HEK293 (cell line): ENCODE results near the gene MARK2.

Experiments used
- CTCF ChIA-PET: fragments of 350-600 bp; formaldehyde crosslinking; extraction: SDS; loops from one replicate; lab custom pipeline; 2021; ENCODE audit warnings: antibody characterized with exemption; lab: Yijun Ruan, JAX
- POLR2A ChIA-PET: fragments of 300-600 bp; formaldehyde crosslinking; extraction: SDS; loops from one replicate; lab custom pipeline; 2020; ENCODE audit warnings: antibody characterized with exemption, inconsistent platforms; lab: Yijun Ruan, JAX
- H3K27ac ChIP-seq: fragments of 200-500 bp; sonication (Bioruptor generic); 2 replicates; pipeline ENCODE4 v1.5.1; 2014; ENCODE audit warnings: low read depth, low read length, control low read depth, inconsistent platforms; ENCODE audit errors: extremely low read depth
- H3K36me3 ChIP-seq, 2 experiments: fragments of 200-500 bp in 1 of 2; sonication (Bioruptor generic) in 1 of 2; 1 replicate in 1 of 2; 2 replicates in 1 of 2; pipeline ENCODE4 v1.5.1; 2014 to 2017; ENCODE audit warnings: inconsistent platforms in 2 of 2, low read length in 2 of 2; ENCODE audit not compliant: control insufficient read depth in 2 of 2, insufficient read depth in 1 of 2
- H3K4me1 ChIP-seq: fragments of 200-500 bp; sonication (Bioruptor generic); 2 replicates; pipeline ENCODE4 v1.5.1; 2014; ENCODE audit warnings: mild to moderate bottlenecking, low read length, inconsistent platforms; ENCODE audit not compliant: control insufficient read depth, insufficient read depth
- H3K4me3 ChIP-seq: 2 replicates; pipeline ENCODE4 v1.5.1; 2011; ENCODE audit warnings: low read depth, mild to moderate bottlenecking, control low read depth, low read length, moderate library complexity
- H3K9me3 ChIP-seq: fragments of 200-500 bp; sonication (Bioruptor generic); 2 replicates; pipeline ENCODE4 v1.5.1; 2014; ENCODE audit warnings: low read depth, low read length, inconsistent platforms; ENCODE audit not compliant: control insufficient read depth, insufficient read depth
- BCL11A ChIP-seq: fragments of 450-650 bp; formaldehyde crosslinking; IDR thresholded peaks from 2 replicates; pipeline ENCODE4 v1.5.1; 2016; ENCODE audit warnings: low read depth, missing biosample characterization, missing genetic modification characterization
- BCL6B ChIP-seq: fragments of 450-650 bp; formaldehyde crosslinking; IDR thresholded peaks from 2 replicates; pipeline ENCODE4 v1.5.1; 2017; ENCODE audit warnings: missing biosample characterization, missing genetic modification characterization
- ELK4 ChIP-seq: IDR thresholded peaks from 2 replicates; pipeline ENCODE4 v1.6.1; 2011; ENCODE audit warnings: mild to moderate bottlenecking, low read depth, low read length, borderline replicate concordance
- FEZF1 ChIP-seq: fragments of 450-650 bp; formaldehyde crosslinking; IDR thresholded peaks from 2 replicates; pipeline ENCODE4 v1.5.1; 2016; ENCODE audit warnings: missing biosample characterization, missing genetic modification characterization
- OSR2 ChIP-seq: fragments of 450-650 bp; formaldehyde crosslinking; IDR thresholded peaks from 2 replicates; pipeline ENCODE4 v1.5.1; 2016; ENCODE audit warnings: missing biosample characterization, missing genetic modification characterization
- PATZ1 ChIP-seq: fragments of 450-650 bp; formaldehyde crosslinking; IDR thresholded peaks from 2 replicates; pipeline ENCODE4 v1.5.1; 2016; ENCODE audit warnings: missing biosample characterization, missing genetic modification characterization
- PRDM4 ChIP-seq: fragments of 450-650 bp; formaldehyde crosslinking; IDR thresholded peaks from 2 replicates; pipeline ENCODE4 v1.5.1; 2017; ENCODE audit warnings: missing biosample characterization, missing genetic modification characterization
- SCRT1 ChIP-seq: fragments of 450-650 bp; formaldehyde crosslinking; IDR thresholded peaks from 2 replicates; pipeline ENCODE4 v1.5.1; 2016; ENCODE audit warnings: missing biosample characterization, missing genetic modification characterization, borderline replicate concordance
- SETDB1 ChIP-seq: IDR thresholded peaks from one replicate; pipeline ENCODE4 v1.6.1; 2017; ENCODE audit warnings: mild to moderate bottlenecking, low read length, moderate library complexity, mixed read lengths; ENCODE audit not compliant: insufficient read length
- ZBTB1 ChIP-seq: fragments of 450-650 bp; formaldehyde crosslinking; IDR thresholded peaks from 2 replicates; pipeline ENCODE4 v1.5.1; 2016; ENCODE audit warnings: missing biosample characterization, missing genetic modification characterization
- ZFHX2 ChIP-seq: fragments of 450-650 bp; formaldehyde crosslinking; conservative IDR thresholded peaks from 2 replicates; pipeline ENCODE4 v1.5.1; 2016; ENCODE audit warnings: missing biosample characterization, missing genetic modification characterization
- ZIC2 ChIP-seq: fragments of 450-650 bp; formaldehyde crosslinking; IDR thresholded peaks from 2 replicates; pipeline ENCODE4 v1.5.1; 2016; ENCODE audit warnings: missing biosample characterization, missing genetic modification characterization
- ZNF146 ChIP-seq: fragments of 450-650 bp; formaldehyde crosslinking; IDR thresholded peaks from 2 replicates; pipeline ENCODE4 v1.5.1; 2016; ENCODE audit warnings: missing biosample characterization, missing genetic modification characterization
- ZNF155 ChIP-seq: fragments of 450-650 bp; formaldehyde crosslinking; IDR thresholded peaks from 2 replicates; pipeline ENCODE4 v1.5.1; 2016; ENCODE audit warnings: missing biosample characterization, missing genetic modification characterization
- ZNF16 ChIP-seq: fragments of 450-650 bp; formaldehyde crosslinking; IDR thresholded peaks from 2 replicates; pipeline ENCODE4 v1.5.1; 2016; ENCODE audit warnings: low read depth, missing biosample characterization, missing genetic modification characterization
- ZNF211 ChIP-seq: fragments of 450-650 bp; formaldehyde crosslinking; IDR thresholded peaks from 2 replicates; pipeline ENCODE4 v1.5.1; 2016; ENCODE audit warnings: low read depth, missing biosample characterization, missing genetic modification characterization
- ZNF426 ChIP-seq: fragments of 450-650 bp; formaldehyde crosslinking; IDR thresholded peaks from 2 replicates; pipeline ENCODE4 v1.5.1; 2017; ENCODE audit warnings: missing biosample characterization, missing genetic modification characterization, mild to moderate bottlenecking, inconsistent platforms, moderate library complexity
- ZNF433 ChIP-seq: fragments of 450-650 bp; formaldehyde crosslinking; IDR thresholded peaks from 2 replicates; pipeline ENCODE4 v1.5.1; 2016; ENCODE audit warnings: missing biosample characterization, missing genetic modification characterization, low read depth
- ZNF600 ChIP-seq: fragments of 450-650 bp; formaldehyde crosslinking; IDR thresholded peaks from 2 replicates; pipeline ENCODE4 v1.5.1; 2016; ENCODE audit warnings: missing biosample characterization, missing genetic modification characterization
- ZSCAN30 ChIP-seq: fragments of 450-650 bp; IDR thresholded peaks from 2 replicates; pipeline ENCODE4 v1.5.1; 2018; ENCODE audit warnings: missing biosample characterization, mild to moderate bottlenecking, missing genetic modification characterization, moderate library complexity
- TF ChIP-seq, protein P1 (sequence below): fragments of 450-650 bp; formaldehyde crosslinking; IDR thresholded peaks from 2 replicates; pipeline ENCODE4 v1.5.1; 2016; ENCODE audit warnings: missing biosample characterization, missing genetic modification characterization

MARK2 gene

DNA sequence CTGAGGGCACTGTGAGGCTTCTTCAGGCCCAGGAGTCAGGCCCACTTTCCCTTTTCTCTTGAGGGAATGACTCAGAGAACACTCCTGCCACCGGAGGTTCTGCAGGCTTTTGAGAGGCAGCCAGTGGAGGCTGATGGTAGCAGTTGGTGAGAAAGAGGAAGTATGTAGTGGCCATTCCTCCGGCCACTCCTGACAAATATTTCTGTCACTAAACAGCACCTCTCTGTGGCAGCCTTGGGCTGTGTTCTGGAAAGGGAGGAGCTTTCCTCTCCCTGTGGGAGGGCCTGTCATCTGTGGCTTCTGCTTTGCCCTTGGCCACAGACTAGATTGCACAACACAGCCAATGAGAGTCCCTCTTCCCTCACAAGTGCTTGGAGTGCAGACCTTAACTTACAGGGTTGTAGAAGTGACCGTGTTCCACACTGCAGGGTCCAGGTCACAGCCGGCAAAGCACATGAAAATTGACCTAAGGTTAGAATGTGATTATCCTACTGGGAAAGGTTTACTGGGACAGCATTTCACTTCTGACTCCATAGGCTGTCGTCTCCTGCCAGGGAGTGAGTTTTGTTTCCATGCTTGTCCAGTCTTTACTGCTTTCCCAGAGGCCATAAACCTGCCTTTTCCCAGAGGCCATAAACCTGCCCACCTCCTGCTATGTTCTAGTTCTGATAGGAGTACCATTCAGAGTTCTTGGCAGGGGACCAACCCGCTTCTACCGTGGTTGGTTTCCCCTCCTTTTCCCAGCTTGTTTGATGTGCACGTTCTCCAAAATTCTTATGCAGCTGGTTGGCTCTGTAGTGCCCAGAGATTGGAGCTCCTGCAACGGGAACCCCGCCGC, 33.3 kb downstream of the MARK2 start (continued):
- TF ChIP-seq FEZF1 (tag by site-specific recombination) (no peak), ZSCAN30 (tag by site-specific recombination) (no peak), ZNF155 (tag by site-specific recombination) (no peak), ZNF600 (tag by site-specific recombination) (peak; percentile 92), SETDB1 (no peak), ZNF16 (tag by site-specific recombination) (no peak), ZIC2 (tag by site-specific recombination) (peak; percentile 78), ZBTB1 (no peak), PATZ1 (tag by site-specific recombination) (no peak), ZNF426 (tag by site-specific recombination) (no peak), ZNF211 (tag by site-specific recombination) (no peak)
- TF ChIP-seq, protein P1, sequence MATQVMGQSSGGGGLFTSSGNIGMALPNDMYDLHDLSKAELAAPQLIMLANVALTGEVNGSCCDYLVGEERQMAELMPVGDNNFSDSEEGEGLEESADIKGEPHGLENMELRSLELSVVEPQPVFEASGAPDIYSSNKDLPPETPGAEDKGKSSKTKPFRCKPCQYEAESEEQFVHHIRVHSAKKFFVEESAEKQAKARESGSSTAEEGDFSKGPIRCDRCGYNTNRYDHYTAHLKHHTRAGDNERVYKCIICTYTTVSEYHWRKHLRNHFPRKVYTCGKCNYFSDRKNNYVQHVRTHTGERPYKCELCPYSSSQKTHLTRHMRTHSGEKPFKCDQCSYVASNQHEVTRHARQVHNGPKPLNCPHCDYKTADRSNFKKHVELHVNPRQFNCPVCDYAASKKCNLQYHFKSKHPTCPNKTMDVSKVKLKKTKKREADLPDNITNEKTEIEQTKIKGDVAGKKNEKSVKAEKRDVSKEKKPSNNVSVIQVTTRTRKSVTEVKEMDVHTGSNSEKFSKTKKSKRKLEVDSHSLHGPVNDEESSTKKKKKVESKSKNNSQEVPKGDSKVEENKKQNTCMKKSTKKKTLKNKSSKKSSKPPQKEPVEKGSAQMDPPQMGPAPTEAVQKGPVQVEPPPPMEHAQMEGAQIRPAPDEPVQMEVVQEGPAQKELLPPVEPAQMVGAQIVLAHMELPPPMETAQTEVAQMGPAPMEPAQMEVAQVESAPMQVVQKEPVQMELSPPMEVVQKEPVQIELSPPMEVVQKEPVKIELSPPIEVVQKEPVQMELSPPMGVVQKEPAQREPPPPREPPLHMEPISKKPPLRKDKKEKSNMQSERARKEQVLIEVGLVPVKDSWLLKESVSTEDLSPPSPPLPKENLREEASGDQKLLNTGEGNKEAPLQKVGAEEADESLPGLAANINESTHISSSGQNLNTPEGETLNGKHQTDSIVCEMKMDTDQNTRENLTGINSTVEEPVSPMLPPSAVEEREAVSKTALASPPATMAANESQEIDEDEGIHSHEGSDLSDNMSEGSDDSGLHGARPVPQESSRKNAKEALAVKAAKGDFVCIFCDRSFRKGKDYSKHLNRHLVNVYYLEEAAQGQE (tag by site-specific recombination) = no peak

DNA sequence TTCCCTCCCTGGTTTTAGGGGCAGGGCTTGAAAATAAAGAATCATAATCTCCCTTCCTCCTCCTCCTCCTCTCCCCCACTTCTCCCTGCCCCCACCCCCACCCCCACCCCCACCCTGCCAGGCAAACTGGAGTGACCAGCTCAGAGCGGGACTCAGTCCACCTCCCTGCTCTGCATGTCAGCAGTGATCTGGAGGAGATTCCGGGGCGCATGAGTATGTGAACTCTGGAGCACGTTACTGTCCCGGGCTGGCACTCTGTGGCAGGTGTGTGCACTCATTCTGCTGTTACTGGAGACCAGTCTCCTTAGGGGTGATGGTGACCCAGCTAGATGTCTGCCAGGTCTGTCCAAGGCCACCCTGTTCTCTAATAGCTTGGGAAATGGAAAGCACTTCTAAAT, 33.9 kb downstream of the MARK2 start:
- ChIA-PET POLR2A (interaction anchor here (0.9 to 1.5 kb wide), 4 partner anchors 18 to 34 kb away, joined by 4 to 7 read pairs (median 4); partner anchors contain the start of gene MARK2), CTCF (interaction anchor here (0.6 to 5.1 kb wide), 6 partner anchors 10 to 280 kb away, joined by 3 to 42 read pairs (median 6); no protein-coding TSS in a partner anchor)
- no peaks in the 10 kb centered on the region for H3K9me3 ChIP-seq
- no peak overlapping the region for H3K4me3 ChIP-seq
- TF ChIP-seq SCRT1 (tag by site-specific recombination) (no peak), ZNF146 (tag by site-specific recombination) (no peak), BCL11A (tag by site-specific recombination) (no peak), ZNF433 (no peak)
- peaks cover 6% of the 10 kb centered on the region; the same call in 1 of the 2 replicates for H3K4me1 ChIP-seq
- H3K36me3 ChIP-seq = peaks cover 0 to 5% of the 10 kb centered on the region in 2 experiments; a peak in 1 of 3 replicates
- H3K27ac ChIP-seq = no peak overlapping the region

- Histone ChIP-seq H3K4me1 (peaks cover 6% of the 10 kb centered on the region; the same call in 1 of the 2 replicates), H3K9me3 (no peaks in the 10 kb centered on the region), H3K4me3 (no peak overlapping the region), H3K36me3 (peaks cover 0 to 5% of the 10 kb centered on the region in 2 experiments; a peak in 1 of 3 replicates), H3K27ac (no peak overlapping the region)
- CTCF ChIA-PET = interaction anchor here (0.6 to 5.1 kb wide), 3 partner anchors 33 to 57 kb away, joined by 3 to 42 read pairs (median 8); no protein-coding TSS in a partner anchor
- POLR2A ChIA-PET = interaction anchor here (0.9 to 1.4 kb wide), 2 partner anchors 18 to 33 kb away, joined by 4 to 5 read pairs; no protein-coding TSS in a partner anchor
- TF ChIP-seq ZNF16 (tag by site-specific recombination) (no peak), BCL6B (no peak), ELK4 (no peak), PRDM4 (tag by site-specific recombination) (no peak), ZSCAN30 (tag by site-specific recombination) (no peak), OSR2 (tag by site-specific recombination) (no peak), ZFHX2 (tag by site-specific recombination) (no peak)
These were observed 34.4 kb downstream of the MARK2 start for GRCh38 chr11:63873311-63873710.
